Activated T-cell treated with anti-CD3 and anti-CD28 coated beads, Interleukin-2, amount 50 U/mL, for 72 hours (primary cell): ENCODE data around the gene METTL13. TPM values are rescaled to one million over a fixed set of nuclear protein-coding genes. Genes with fewer than 3 reads are reported as not detected.
"Not testable (repeated sequence)": the region's sequence is repeated elsewhere in the genome, so short reads cannot be mapped to it uniquely, and the experiment has no call there.

Source experiments
- ATAC-seq, 2 donors: fragments of 150-1000 bp; cut with Tn5 transposase; replicated peaks in 1 of 2; 2 replicates each; pipeline ENCODE4 v1.10.0; 2021; ENCODE audit warnings: moderate library complexity in 2 of 2, mild to moderate bottlenecking in 1 of 2
- DNase-seq, 2 donors: peaks; one replicate each; pipeline ENCODE4 v3.0.0; 2021 to 2022; ENCODE audit warnings: mixed read lengths in 1 of 2
- H3K27ac Mint-ChIP-seq: one replicate; pipeline ENCODE4 v1.8.0; 2022; ENCODE audit warnings: mild to moderate bottlenecking, moderate library complexity, mixed read lengths
- H3K27me3 Mint-ChIP-seq: one replicate; pipeline ENCODE4 v1.8.0; 2022; ENCODE audit warnings: low read depth, mixed read lengths
- H3K36me3 Mint-ChIP-seq, 2 donors: one replicate each; pipeline ENCODE4 v1.8.0; 2022; ENCODE audit warnings: mixed read lengths in 2 of 2, mild to moderate bottlenecking in 1 of 2; ENCODE audit not compliant: insufficient read depth in 2 of 2
- H3K4me1 Mint-ChIP-seq: one replicate; pipeline ENCODE4 v1.8.0; 2022; ENCODE audit warnings: low read depth, mixed read lengths
- H3K4me3 Mint-ChIP-seq, 2 donors: one replicate each; pipeline ENCODE4 v1.8.0; 2022; ENCODE audit warnings: mild to moderate bottlenecking in 2 of 2, mixed read lengths in 2 of 2, moderate library complexity in 2 of 2
- H3K9me3 Mint-ChIP-seq, 2 donors: one replicate each; pipeline ENCODE4 v1.8.0; 2022; ENCODE audit warnings: mixed read lengths in 2 of 2
- total RNA-seq, 2 donors: library from RNA; stranded (reverse); gene quantifications; one replicate each; pipeline ENCODE4 v1.2.3, GENCODE V29; 2022

Gene METTL13
- total RNA-seq, 2 donors from 2014 or later: 38.0 to 46.4 TPM

GRCh38 chr1:171799698-171800097 lies 18.2 kb downstream of the METTL13 start:
- not testable (repeated sequence) for H3K27ac Mint-ChIP-seq, H3K36me3 Mint-ChIP-seq, H3K4me1 Mint-ChIP-seq, H3K4me3 Mint-ChIP-seq, ATAC-seq, H3K9me3 Mint-ChIP-seq, DNase-seq, H3K27me3 Mint-ChIP-seq

GRCh38 chr1:171800342-171800741 lies 18.9 kb downstream of the METTL13 start:
- ATAC-seq (no peak), DNase-seq (no peak)
- Mint-ChIP-seq H3K4me1 (peaks cover 5% of the 10 kb centered on the region), H3K27ac (peak overlapping the region; percentile 18), H3K36me3 (peaks cover 4% of the 10 kb centered on the region in 2 donors), H3K9me3 (no peaks in the 10 kb centered on the region), H3K27me3 (no peaks in the 10 kb centered on the region), H3K4me3 (no peak overlapping the region)

GRCh38 chr1:171800851-171801250 lies 19.4 kb downstream of the METTL13 start:
- H3K4me3 Mint-ChIP-seq: no peak overlapping the region
- no peaks in the 10 kb centered on the region for H3K27me3 Mint-ChIP-seq
- DNase-seq: no peak
- no peak overlapping the region for H3K27ac Mint-ChIP-seq
- peaks cover 6% of the 10 kb centered on the region for H3K4me1 Mint-ChIP-seq
- no peak for ATAC-seq
- peaks cover 3 to 4% of the 10 kb centered on the region in 2 donors for H3K36me3 Mint-ChIP-seq
- H3K9me3 Mint-ChIP-seq: no peaks in the 10 kb centered on the region

GRCh38 chr1:171801487-171801891 lies 20.0 kb downstream of the METTL13 start:
- H3K4me1 Mint-ChIP-seq: peaks cover 6% of the 10 kb centered on the region
- ATAC-seq (peak; percentile 33 to 36), DNase-seq (no peak)
- no peaks in the 10 kb centered on the region for H3K27me3 Mint-ChIP-seq
- H3K4me3 Mint-ChIP-seq: no peak overlapping the region
- no peaks in the 10 kb centered on the region for H3K9me3 Mint-ChIP-seq
- peaks cover 2 to 4% of the 10 kb centered on the region in 2 donors for H3K36me3 Mint-ChIP-seq
- H3K27ac Mint-ChIP-seq: no peak overlapping the region

- Mint-ChIP-seq H3K4me3 (no peak overlapping the region), H3K27me3 (no peaks in the 10 kb centered on the region), H3K9me3 (no peaks in the 10 kb centered on the region), H3K36me3 (no peaks in the 10 kb centered on the region), H3K27ac (peak overlapping the region; percentile 52), H3K4me1 (peaks cover 6% of the 10 kb centered on the region)
- no peak for ATAC-seq
- no peak for DNase-seq
These were observed 20.7 kb downstream of the METTL13 start for GRCh38 chr1:171802207-171802606.

- Mint-ChIP-seq H3K9me3 (no peaks in the 10 kb centered on the region), H3K36me3 (no peaks in the 10 kb centered on the region), H3K4me1 (peaks cover 6% of the 10 kb centered on the region), H3K27me3 (no peaks in the 10 kb centered on the region), H3K27ac (no peak overlapping the region), H3K4me3 (no peak overlapping the region)
- ATAC-seq (no peak), DNase-seq (no peak)
These were observed 21.6 kb downstream of the METTL13 start for GRCh38 chr1:171803045-171803444.

GRCh38 chr1:171803461-171804022 lies 22.1 kb downstream of the METTL13 start:
- DNase-seq (no peak), ATAC-seq (no peak)
- H3K27ac Mint-ChIP-seq: no peak overlapping the region
- H3K9me3 Mint-ChIP-seq: no peaks in the 10 kb centered on the region
- H3K36me3 Mint-ChIP-seq: no peaks in the 10 kb centered on the region
- H3K4me3 Mint-ChIP-seq: no peak overlapping the region
- no peaks in the 10 kb centered on the region for H3K27me3 Mint-ChIP-seq
- peaks cover 6% of the 10 kb centered on the region for H3K4me1 Mint-ChIP-seq

GRCh38 chr1:171805395-171806115 lies 24.1 kb downstream of the METTL13 start:
- Mint-ChIP-seq H3K4me1 (peaks cover 6% of the 10 kb centered on the region), H3K9me3 (no peaks in the 10 kb centered on the region), H3K4me3 (no peak overlapping the region), H3K36me3 (no peaks in the 10 kb centered on the region), H3K27ac (no peak overlapping the region), H3K27me3 (no peaks in the 10 kb centered on the region)
- ATAC-seq (peak; percentile 52 to 63), DNase-seq (no peak)

- Mint-ChIP-seq H3K4me3 (no peak overlapping the region), H3K27me3 (no peaks in the 10 kb centered on the region), H3K4me1 (peaks cover 6% of the 10 kb centered on the region), H3K9me3 (no peaks in the 10 kb centered on the region), H3K27ac (no peak overlapping the region), H3K36me3 (no peaks in the 10 kb centered on the region)
- ATAC-seq: no peak
- DNase-seq: no peak
These were observed 26.1 kb downstream of the METTL13 start for GRCh38 chr1:171807556-171807955.

- no peak for DNase-seq
These were observed 28.4 kb downstream of the METTL13 start for GRCh38 chr1:171809834-171810233.

GRCh38 chr1:171811672-171812071 lies 30.2 kb downstream of the METTL13 start:
- no peak overlapping the region for H3K4me3 Mint-ChIP-seq
- no peak for DNase-seq
- no peaks in the 10 kb centered on the region for H3K9me3 Mint-ChIP-seq
- no peaks in the 10 kb centered on the region for H3K4me1 Mint-ChIP-seq
- H3K36me3 Mint-ChIP-seq: no peaks in the 10 kb centered on the region
- H3K27me3 Mint-ChIP-seq: no peaks in the 10 kb centered on the region
- no peak for ATAC-seq
- no peak overlapping the region for H3K27ac Mint-ChIP-seq

More at GRCh38 chr1:171809834-171810233, 28.4 kb downstream of the METTL13 start:
- no peak for ATAC-seq
- no peaks in the 10 kb centered on the region for H3K9me3 Mint-ChIP-seq
- no peaks in the 10 kb centered on the region for H3K36me3 Mint-ChIP-seq
- H3K4me1 Mint-ChIP-seq: peaks cover 6% of the 10 kb centered on the region
- H3K4me3 Mint-ChIP-seq: no peak overlapping the region
- no peak overlapping the region for H3K27ac Mint-ChIP-seq
- H3K27me3 Mint-ChIP-seq: no peaks in the 10 kb centered on the region

- H3K27ac Mint-ChIP-seq: no peak overlapping the region
- H3K27me3 Mint-ChIP-seq: no peaks in the 10 kb centered on the region
- DNase-seq (no peak), ATAC-seq (no peak)
- H3K36me3 Mint-ChIP-seq: no peaks in the 10 kb centered on the region
- H3K4me1 Mint-ChIP-seq: peaks cover 22% of the 10 kb centered on the region
- H3K9me3 Mint-ChIP-seq: no peaks in the 10 kb centered on the region
- H3K4me3 Mint-ChIP-seq: no peak overlapping the region
These were observed 33.2 kb downstream of the METTL13 start for GRCh38 chr1:171814692-171815091.

- no peak overlapping the region for H3K4me3 Mint-ChIP-seq
- no peaks in the 10 kb centered on the region for H3K9me3 Mint-ChIP-seq
- ATAC-seq (no peak), DNase-seq (no peak)
- H3K36me3 Mint-ChIP-seq: no peaks in the 10 kb centered on the region
- peaks cover 22% of the 10 kb centered on the region for H3K4me1 Mint-ChIP-seq
- no peaks in the 10 kb centered on the region for H3K27me3 Mint-ChIP-seq
- no peak overlapping the region for H3K27ac Mint-ChIP-seq
These were observed 34.9 kb downstream of the METTL13 start for GRCh38 chr1:171816300-171816901.
